Endothelial cell of umbilical vein (primary cell): ENCODE data around the gene CREG1.
A peak's percentile ranks its signal among the peaks of the same experiment; 100 is the strongest.

ENCODE experiments used
- CTCF ChIP-seq, 2 donors: IDR thresholded peaks; 1 replicate in 1 of 2; 2 replicates in 1 of 2; pipeline ENCODE4 v1.5.1; 2011; ENCODE audit warnings: low read length in 2 of 2, mild to moderate bottlenecking in 2 of 2, moderate library complexity in 2 of 2, control low read depth in 1 of 2, inconsistent platforms in 1 of 2, low read depth in 1 of 2; ENCODE audit not compliant: insufficient read depth in 1 of 2; ENCODE audit errors: extremely low read depth in 1 of 2
- EZH2 ChIP-seq: IDR thresholded peaks from 2 replicates; pipeline ENCODE4 v1.6.1; 2012; ENCODE audit warnings: borderline replicate concordance, low read depth, mild to moderate bottlenecking, moderate library complexity, low read length, inconsistent platforms; ENCODE audit not compliant: severe bottlenecking
- JUN ChIP-seq: IDR thresholded peaks from 2 replicates; pipeline ENCODE4 v1.6.1; 2011; ENCODE audit warnings: borderline replicate concordance, low read depth; ENCODE audit not compliant: insufficient read length, insufficient read depth
- MAX ChIP-seq: IDR thresholded peaks from 2 replicates; pipeline ENCODE4 v1.6.1; 2011; ENCODE audit not compliant: insufficient read depth, insufficient read length
- POLR2A ChIP-seq: IDR thresholded peaks from 2 replicates; pipeline ENCODE4 v1.6.1; 2012; ENCODE audit warnings: low read depth, mild to moderate bottlenecking, control low read depth, low read length
- POLR2AphosphoS5 ChIP-seq: IDR thresholded peaks from 2 replicates; pipeline ENCODE4 v1.6.1; 2012; ENCODE audit warnings: low read depth, mild to moderate bottlenecking, control low read depth, low read length, moderate library complexity; ENCODE audit not compliant: insufficient read depth

- no peak for TF ChIP-seq CTCF (IDR thresholded peaks at IDR 0.05; ENCODE audit: extremely low read depth in 1 of 2, insufficient read depth in 1 of 2, low read depth in 1 of 2, low read length in 2 of 2)
- peak; percentile 49 for TF ChIP-seq POLR2A
- no peak for TF ChIP-seq EZH2
- TF ChIP-seq POLR2AphosphoS5 = peak; percentile 46
- no peak for TF ChIP-seq MAX
- TF ChIP-seq JUN = no peak
Measured at GRCh38 chr1:167553136-167554027, at the start of gene CREG1.
